ENCODE measurements around the gene DNAH6. TPM values are rescaled to one million over a fixed set of nuclear protein-coding genes. Genes with fewer than 3 reads are reported as not detected.
"Not testable (repeated sequence)": the region's sequence is repeated elsewhere in the genome, so short reads cannot be mapped to it uniquely, and the experiment has no call there.

Gene DNAH6
- total RNA-seq, 1 experiment from 2014 or later = 0.26 TPM

DNA sequence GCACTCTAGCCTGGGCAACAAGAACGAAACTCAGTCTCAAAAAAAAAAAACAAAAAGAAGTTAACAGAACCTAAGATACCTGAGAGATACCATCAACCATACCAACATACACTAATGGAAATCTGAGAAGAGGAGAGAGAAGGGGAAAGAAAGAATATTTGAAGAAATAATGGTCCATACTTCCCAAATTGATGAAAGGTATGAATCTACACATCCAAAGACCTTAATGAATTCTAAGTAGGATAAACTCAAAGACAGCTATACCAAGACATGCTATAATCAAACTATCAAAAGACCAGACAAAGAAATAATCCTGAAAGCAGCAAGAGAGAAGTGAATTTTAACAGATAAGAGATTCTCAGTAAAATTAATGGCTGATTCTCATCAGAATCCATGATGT is 255.0 kb downstream of the DNAH6 start:
- Histone ChIP-seq H2BK120ac (ENCODE audit: low read depth, low read length, poor library complexity, severe bottlenecking) (no peak overlapping the region), H3K4me2 (ENCODE audit: insufficient read depth, insufficient read length, low read length) (no peak overlapping the region), H3K4me1 (ENCODE audit: insufficient read depth, low read length) (no peaks in the 10 kb centered on the region), H3K23ac (ENCODE audit: insufficient read length, low read depth, low read length) (no peak overlapping the region), H3K56ac (ENCODE audit: insufficient read length, low read depth, low read length) (no peak overlapping the region), H3K14ac (ENCODE audit: insufficient read depth, low read length) (no peak overlapping the region), H4K5ac (ENCODE audit: insufficient read length, low read depth, low read length) (no peak overlapping the region), H3K18ac (ENCODE audit: insufficient read length, low read depth, low read length) (no peak overlapping the region), H2AK5ac (ENCODE audit: insufficient read length, low read length) (no peak overlapping the region), H3K27ac (ENCODE audit: insufficient read length, low read depth, low read length) (no peak overlapping the region), H2BK5ac (ENCODE audit: insufficient read length, low read length) (no peak overlapping the region), H2BK15ac (ENCODE audit: low read depth, low read length) (no peak overlapping the region), H2BK20ac (ENCODE audit: low read depth, low read length, poor library complexity, severe bottlenecking) (no peak overlapping the region), H3T11ph (ENCODE audit: low read length) (no peak overlapping the region), H4K20me1 (ENCODE audit: control insufficient read depth, insufficient read depth, insufficient read length) (no peaks in the 10 kb centered on the region), H3K4ac (ENCODE audit: low read depth, low read length) (no peak overlapping the region), H4K8ac (replicated peaks; ENCODE audit: insufficient read length, low read depth, low read length) (no peak overlapping the region), H2AFZ (ENCODE audit: low read length) (no peak overlapping the region), H3K9me3 (ENCODE audit: control insufficient read depth, low read depth, low read length) (no peaks in the 10 kb centered on the region), H3K27me3 (ENCODE audit: insufficient read depth, low read length) (no peaks in the 10 kb centered on the region), H3K79me1 (ENCODE audit: insufficient read depth, low read depth, low read length, poor library complexity, severe bottlenecking) (no peaks in the 10 kb centered on the region), H4K91ac (ENCODE audit: insufficient read length, low read depth, low read length) (no peak overlapping the region), H3K79me2 (ENCODE audit: insufficient read depth, low read length) (no peaks in the 10 kb centered on the region), H3K9ac (ENCODE audit: extremely low read depth, insufficient read length, low read length) (no peak overlapping the region), H2BK12ac (ENCODE audit: insufficient read length, low read depth, low read length) (no peak overlapping the region), H3K23me2 (ENCODE audit: insufficient read length, low read depth, low read length, poor library complexity, severe bottlenecking) (no peaks in the 10 kb centered on the region)
- TF ChIP-seq, protein P1, sequence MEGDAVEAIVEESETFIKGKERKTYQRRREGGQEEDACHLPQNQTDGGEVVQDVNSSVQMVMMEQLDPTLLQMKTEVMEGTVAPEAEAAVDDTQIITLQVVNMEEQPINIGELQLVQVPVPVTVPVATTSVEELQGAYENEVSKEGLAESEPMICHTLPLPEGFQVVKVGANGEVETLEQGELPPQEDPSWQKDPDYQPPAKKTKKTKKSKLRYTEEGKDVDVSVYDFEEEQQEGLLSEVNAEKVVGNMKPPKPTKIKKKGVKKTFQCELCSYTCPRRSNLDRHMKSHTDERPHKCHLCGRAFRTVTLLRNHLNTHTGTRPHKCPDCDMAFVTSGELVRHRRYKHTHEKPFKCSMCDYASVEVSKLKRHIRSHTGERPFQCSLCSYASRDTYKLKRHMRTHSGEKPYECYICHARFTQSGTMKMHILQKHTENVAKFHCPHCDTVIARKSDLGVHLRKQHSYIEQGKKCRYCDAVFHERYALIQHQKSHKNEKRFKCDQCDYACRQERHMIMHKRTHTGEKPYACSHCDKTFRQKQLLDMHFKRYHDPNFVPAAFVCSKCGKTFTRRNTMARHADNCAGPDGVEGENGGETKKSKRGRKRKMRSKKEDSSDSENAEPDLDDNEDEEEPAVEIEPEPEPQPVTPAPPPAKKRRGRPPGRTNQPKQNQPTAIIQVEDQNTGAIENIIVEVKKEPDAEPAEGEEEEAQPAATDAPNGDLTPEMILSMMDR (conservative IDR thresholded peaks at IDR 0.05) = no peak
- DNase-seq = no peak
- Mint-ChIP-seq H3K9me3 (peaks cover 33 to 53% of the 10 kb centered on the region in 2 experiments), H3K27me3 (ENCODE audit: low read depth) (peaks cover 4% of the 10 kb centered on the region), H3K27ac (no peak overlapping the region), H3K4me3 (no peak overlapping the region), H3K36me3 (ENCODE audit: insufficient read depth in 1 of 3, low read depth in 3 of 3) (peaks cover 11 to 29% (median 12%) of the 10 kb centered on the region in 3 experiments), H3K4me1 (no peaks in the 10 kb centered on the region)
- no CpG with 5 or more reads among the region's 1 CpG for WGBS (ENCODE audit: extremely low coverage, insufficient read length, low lambda C conversion rate)

DNA sequence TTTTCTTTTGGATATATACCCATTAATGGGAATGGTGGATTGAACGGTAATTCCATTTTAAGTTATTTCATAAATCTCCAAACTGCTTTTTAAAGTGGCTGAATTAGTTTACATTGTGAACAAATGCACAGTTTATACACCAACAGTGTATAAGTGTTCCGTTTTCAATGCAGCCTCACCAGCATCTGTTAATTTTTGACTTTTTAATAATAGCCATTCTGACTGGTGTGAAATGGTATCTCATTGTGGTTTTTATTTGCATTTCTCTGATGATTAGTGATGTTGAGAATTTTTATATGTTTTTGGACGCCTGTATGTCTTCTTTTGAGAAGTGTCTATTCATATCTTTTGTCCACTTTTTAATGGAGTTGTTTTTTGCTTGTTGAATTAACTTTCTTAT is 257.3 kb downstream of the DNAH6 start:
- H3K27ac ChIP-seq (ENCODE audit: insufficient read length, low read depth, low read length); H4K20me1 ChIP-seq (ENCODE audit: control insufficient read depth, insufficient read depth, insufficient read length); H3K23me2 ChIP-seq (ENCODE audit: insufficient read length, low read depth, low read length, poor library complexity, severe bottlenecking); H3K27me3 ChIP-seq (ENCODE audit: insufficient read depth, low read length); H4K91ac ChIP-seq (ENCODE audit: insufficient read length, low read depth, low read length); H4K5ac ChIP-seq (ENCODE audit: insufficient read length, low read depth, low read length); H2BK20ac ChIP-seq (ENCODE audit: low read depth, low read length, poor library complexity, severe bottlenecking); H3K4me1 Mint-ChIP-seq; H3K4me3 Mint-ChIP-seq; H3K79me2 ChIP-seq (ENCODE audit: insufficient read depth, low read length); H2BK120ac ChIP-seq (ENCODE audit: low read depth, low read length, poor library complexity, severe bottlenecking); H3K79me1 ChIP-seq (ENCODE audit: insufficient read depth, low read depth, low read length, poor library complexity, severe bottlenecking); H3K9me3 ChIP-seq (ENCODE audit: control insufficient read depth, low read depth, low read length); H3K14ac ChIP-seq (ENCODE audit: insufficient read depth, low read length); H2AFZ ChIP-seq (ENCODE audit: low read length); H2BK5ac ChIP-seq (ENCODE audit: insufficient read length, low read length); H3T11ph ChIP-seq (ENCODE audit: low read length); H3K27ac Mint-ChIP-seq; H3K23ac ChIP-seq (ENCODE audit: insufficient read length, low read depth, low read length); H3K4me2 ChIP-seq (ENCODE audit: insufficient read depth, insufficient read length, low read length); H3K9ac ChIP-seq (ENCODE audit: extremely low read depth, insufficient read length, low read length); H2BK15ac ChIP-seq (ENCODE audit: low read depth, low read length); H2BK12ac ChIP-seq (ENCODE audit: insufficient read length, low read depth, low read length); DNase-seq; H3K56ac ChIP-seq (ENCODE audit: insufficient read length, low read depth, low read length); H3K4ac ChIP-seq (ENCODE audit: low read depth, low read length); H3K18ac ChIP-seq (ENCODE audit: insufficient read length, low read depth, low read length); H2AK5ac ChIP-seq (ENCODE audit: insufficient read length, low read length); H3K4me1 ChIP-seq (ENCODE audit: insufficient read depth, low read length); H3K27me3 Mint-ChIP-seq (ENCODE audit: low read depth); H4K8ac ChIP-seq (replicated peaks; ENCODE audit: insufficient read length, low read depth, low read length): not testable (repeated sequence)
- H3K36me3 Mint-ChIP-seq (ENCODE audit: insufficient read depth in 1 of 3, low read depth in 3 of 3) = peaks cover 11 to 29% (median 15%) of the 10 kb centered on the region in 3 experiments
- no CpG with 5 or more reads among the region's 3 CpGs for WGBS (ENCODE audit: extremely low coverage, insufficient read length, low lambda C conversion rate)
- peaks cover 42 to 49% of the 10 kb centered on the region in 2 experiments for H3K9me3 Mint-ChIP-seq
